ENCODE results near the gene SP2. TPM values are rescaled to one million over a fixed set of nuclear protein-coding genes. Genes with fewer than 3 reads are reported as not detected.
A peak's percentile ranks its signal among the peaks of the same experiment; 100 is the strongest.

SP2 gene
- total RNA-seq, 6 experiments from 2014 or later = 3.1 to 7.9 (median 5.5) TPM

GRCh38 chr17:47962901-47963300 lies 66.9 kb downstream of the SP2 start:
- Histone ChIP-seq H3K4me1 (peaks cover 0 to 17% (median 0%) of the 10 kb centered on the region in 4 donors), H3K27ac (no peak overlapping the region), H3K4me3 (no peak overlapping the region), H3K27me3 (no peaks in the 10 kb centered on the region), H3K36me3 (no peaks in the 10 kb centered on the region), H3K9me3 (no peaks in the 10 kb centered on the region)
- DNase-seq (no peak), ATAC-seq (no peak)
- intact Hi-C loops (cut with DNase I) = no loop called here
- no peak for TF ChIP-seq POLR2A (IDR thresholded peaks at IDR 0.05)
- TF ChIP-seq CTCF (IDR thresholded peaks at IDR 0.05) = no peak
- no CpG with 5 or more reads among the region's 3 CpGs for WGBS (ENCODE audit: insufficient coverage, low coverage, low lambda C conversion rate, missing lambda C conversion rate)

DNA sequence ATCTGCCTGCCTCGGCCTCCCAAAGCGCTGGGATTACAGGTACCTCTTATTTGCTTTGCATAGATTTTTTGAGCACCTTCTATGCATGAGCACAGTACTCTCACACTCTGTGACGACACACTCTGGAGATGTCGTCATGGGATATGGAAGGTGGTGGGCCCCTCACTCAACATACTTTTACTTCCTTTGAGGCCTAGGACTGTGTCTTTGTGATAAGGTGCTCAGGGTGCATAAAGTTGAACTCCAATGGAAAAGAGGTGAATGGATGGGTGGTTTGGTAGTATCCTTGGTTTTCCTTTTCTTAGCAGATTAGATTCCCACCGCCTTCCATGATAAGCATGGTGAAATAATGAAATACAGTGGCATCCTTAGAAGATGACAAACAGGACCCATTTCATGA lies 68.8 kb downstream of the SP2 start:
- no peak for ATAC-seq
- intact Hi-C loops (cut with DNase I) = no loop called here
- no peaks in the 10 kb centered on the region for H3K27me3 ChIP-seq
- WGBS (ENCODE audit: insufficient coverage, low coverage, low lambda C conversion rate, missing lambda C conversion rate) = 97% methylated on average over 4 of the region's 5 CpGs
- no peaks in the 10 kb centered on the region for H3K9me3 ChIP-seq
- no peaks in the 10 kb centered on the region for H3K36me3 ChIP-seq
- TF ChIP-seq CTCF (IDR thresholded peaks at IDR 0.05) = no peak
- TF ChIP-seq POLR2A (IDR thresholded peaks at IDR 0.05) = no peak
- H3K27ac ChIP-seq = no peak overlapping the region
- DNase-seq = no peak
- H3K4me1 ChIP-seq = peaks cover 0 to 17% (median 0%) of the 10 kb centered on the region in 4 donors
- no peak overlapping the region for H3K4me3 ChIP-seq

DNA sequence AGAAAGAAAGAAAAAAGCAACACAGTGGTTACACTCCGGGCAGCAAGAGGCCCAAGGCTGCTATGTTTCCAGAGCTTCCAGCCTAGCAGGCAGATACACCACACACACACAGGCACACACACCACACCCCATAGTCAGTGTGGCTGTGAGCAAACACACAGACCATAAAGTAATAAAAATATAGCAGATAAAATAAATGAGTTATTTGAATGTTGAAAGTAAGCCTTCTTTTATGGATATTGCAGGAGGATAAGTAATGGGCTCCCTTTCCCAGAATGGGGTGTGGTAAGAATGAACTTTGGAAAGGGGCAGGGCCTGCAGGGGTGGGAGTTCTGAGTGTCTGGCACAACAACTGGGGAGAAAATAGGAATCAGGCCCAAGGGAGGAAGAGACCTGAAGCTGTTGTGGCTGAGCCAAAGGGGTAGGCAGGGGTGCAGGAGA lies 70.1 kb downstream of the SP2 start:
- H3K4me3 ChIP-seq = no peak overlapping the region
- 25% methylated on average over 1 of the region's 1 CpG for WGBS (ENCODE audit: insufficient coverage, low coverage, low lambda C conversion rate, missing lambda C conversion rate)
- TF ChIP-seq POLR2A (IDR thresholded peaks at IDR 0.05) = no peak
- no peak for TF ChIP-seq CTCF (IDR thresholded peaks at IDR 0.05)
- ATAC-seq (peak; percentile 37 to 60 (median 50)), DNase-seq (peak in 1 of 3 donors; percentile 79)
- H3K36me3 ChIP-seq = no peaks in the 10 kb centered on the region
- no peaks in the 10 kb centered on the region for H3K27me3 ChIP-seq
- intact Hi-C loops (cut with DNase I) = no loop called here
- peak overlapping the region; percentile 28 to 83 (median 60) for H3K27ac ChIP-seq
- H3K4me1 ChIP-seq = peaks cover 0 to 17% (median 2%) of the 10 kb centered on the region in 4 donors
- no peaks in the 10 kb centered on the region for H3K9me3 ChIP-seq

DNA sequence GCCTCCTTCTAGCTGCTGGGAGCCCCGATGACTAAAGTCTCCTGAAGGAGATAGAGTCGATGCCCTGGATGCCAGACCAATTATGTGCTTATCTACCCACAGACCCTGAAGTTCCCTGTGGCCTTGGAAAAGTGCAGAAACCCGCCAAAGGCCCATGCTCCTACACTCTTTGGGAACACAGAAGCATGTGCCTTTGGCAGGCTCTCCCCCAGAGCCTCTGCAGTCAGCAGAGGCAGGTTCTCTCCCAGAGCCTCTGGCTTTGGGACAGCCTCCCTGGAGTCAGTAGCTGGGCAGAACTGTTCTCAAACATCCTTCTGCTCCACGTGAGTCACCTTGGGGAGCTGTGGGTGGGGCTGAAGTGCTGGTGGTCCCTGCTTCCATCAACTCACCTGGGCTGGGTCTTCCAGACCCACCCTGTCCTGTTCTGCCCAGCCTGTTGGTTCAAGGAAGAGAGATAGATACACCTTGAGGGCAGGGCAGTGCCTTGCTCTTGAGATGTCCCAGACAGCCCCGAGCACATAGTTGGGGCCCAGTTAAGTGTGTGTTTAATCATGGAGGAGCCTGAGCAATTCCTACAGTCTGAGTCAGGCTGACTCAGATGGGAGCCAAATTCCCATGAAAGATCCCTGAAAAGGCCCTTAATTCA lies 71.7 kb downstream of the SP2 start:
- Histone ChIP-seq H3K4me1 (peaks cover 0 to 23% (median 5%) of the 10 kb centered on the region in 4 donors), H3K27ac (no peak overlapping the region), H3K36me3 (no peaks in the 10 kb centered on the region), H3K9me3 (no peaks in the 10 kb centered on the region), H3K4me3 (no peak overlapping the region), H3K27me3 (no peaks in the 10 kb centered on the region)
- no CpG with 5 or more reads among the region's 5 CpGs for WGBS (ENCODE audit: insufficient coverage, low coverage, low lambda C conversion rate, missing lambda C conversion rate)
- DNase-seq (no peak), ATAC-seq (no peak)
- intact Hi-C loops (cut with DNase I) = no loop called here
- TF ChIP-seq POLR2A (IDR thresholded peaks at IDR 0.05) (no peak), CTCF (IDR thresholded peaks at IDR 0.05) (no peak)
